Activated CD4-positive, alpha-beta T cell treated with anti-CD3 and anti-CD28 coated beads, Interleukin-2, amount 50 U/mL, for 16 hours (primary cell): ENCODE data around the gene MUC2.
A peak's percentile ranks its signal among the peaks of the same experiment; 100 is the strongest.

Source experiments
- DNase-seq: peaks from one replicate; pipeline ENCODE4 v3.0.0-alpha.2; 2020

Gene MUC2

DNA sequence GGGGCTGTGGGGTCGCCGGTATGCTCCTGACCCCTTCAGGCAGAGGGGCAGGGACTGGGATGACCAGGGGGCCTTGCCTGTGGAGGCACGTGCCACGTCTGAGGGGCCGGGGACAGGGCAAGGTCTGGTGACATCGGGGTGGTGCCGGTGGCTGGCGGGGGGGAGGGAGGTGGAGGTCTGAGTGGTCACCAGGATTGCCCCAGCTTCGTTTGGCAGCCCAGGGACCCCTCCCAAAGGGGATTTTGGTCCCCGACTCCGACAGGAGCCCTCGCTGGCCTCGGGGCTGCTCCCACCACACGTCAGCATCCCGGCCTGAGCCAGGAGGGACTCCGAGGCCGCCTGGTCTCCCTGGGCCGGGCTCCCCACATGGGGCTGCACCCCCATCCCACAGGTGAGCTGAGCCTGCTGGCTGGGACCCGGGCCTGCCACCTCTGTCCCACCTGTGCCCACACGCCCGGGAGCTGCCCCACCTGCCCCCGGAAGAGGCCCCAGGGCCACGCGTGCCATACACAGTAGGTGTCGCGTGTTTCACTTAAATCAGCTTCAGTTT, 37.1 kb upstream of the MUC2 start:
- DNase-seq, result no peak

DNA sequence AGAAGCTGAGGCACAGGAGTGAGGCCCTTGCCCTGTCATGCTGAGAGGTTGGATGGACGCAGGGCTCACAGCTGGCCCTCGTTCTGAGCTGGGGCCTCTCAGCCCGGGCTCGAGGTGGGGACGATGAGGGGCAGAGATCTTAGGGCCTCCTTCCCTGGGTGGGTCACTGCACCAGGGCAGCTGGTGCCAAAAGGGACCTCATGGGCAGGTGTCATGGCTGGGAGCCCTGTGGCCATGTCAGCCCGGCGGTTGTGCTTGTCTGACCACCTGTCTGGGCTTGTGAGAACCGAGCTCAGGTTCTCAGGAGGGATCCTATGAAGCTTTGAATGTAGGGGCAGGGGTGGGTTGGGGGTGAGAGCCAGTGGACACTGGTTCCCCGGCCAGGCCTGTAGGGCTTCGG, 36.3 kb upstream of the MUC2 start:
- no peak for DNase-seq

DNA sequence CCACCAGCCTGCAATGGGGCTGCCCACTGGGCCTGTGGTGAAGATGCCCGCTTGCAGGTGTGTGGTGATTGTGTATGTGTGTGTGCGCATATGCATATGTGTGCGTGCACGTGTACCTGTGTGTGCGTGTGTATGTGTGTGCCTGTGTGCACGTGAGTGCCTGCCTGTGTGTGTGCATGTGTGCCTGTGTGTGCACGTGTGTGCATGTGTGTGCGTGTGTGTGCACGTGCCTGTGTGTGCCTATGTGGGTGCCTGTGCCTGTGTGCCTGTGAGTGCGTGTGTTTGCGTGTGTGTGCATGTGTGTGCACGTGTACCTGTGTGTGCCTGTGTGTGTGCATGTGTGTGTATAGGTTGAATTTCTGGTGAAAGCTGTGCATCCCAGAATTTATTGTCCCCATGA, 35.8 kb upstream of the MUC2 start:
- no peak for DNase-seq

DNA sequence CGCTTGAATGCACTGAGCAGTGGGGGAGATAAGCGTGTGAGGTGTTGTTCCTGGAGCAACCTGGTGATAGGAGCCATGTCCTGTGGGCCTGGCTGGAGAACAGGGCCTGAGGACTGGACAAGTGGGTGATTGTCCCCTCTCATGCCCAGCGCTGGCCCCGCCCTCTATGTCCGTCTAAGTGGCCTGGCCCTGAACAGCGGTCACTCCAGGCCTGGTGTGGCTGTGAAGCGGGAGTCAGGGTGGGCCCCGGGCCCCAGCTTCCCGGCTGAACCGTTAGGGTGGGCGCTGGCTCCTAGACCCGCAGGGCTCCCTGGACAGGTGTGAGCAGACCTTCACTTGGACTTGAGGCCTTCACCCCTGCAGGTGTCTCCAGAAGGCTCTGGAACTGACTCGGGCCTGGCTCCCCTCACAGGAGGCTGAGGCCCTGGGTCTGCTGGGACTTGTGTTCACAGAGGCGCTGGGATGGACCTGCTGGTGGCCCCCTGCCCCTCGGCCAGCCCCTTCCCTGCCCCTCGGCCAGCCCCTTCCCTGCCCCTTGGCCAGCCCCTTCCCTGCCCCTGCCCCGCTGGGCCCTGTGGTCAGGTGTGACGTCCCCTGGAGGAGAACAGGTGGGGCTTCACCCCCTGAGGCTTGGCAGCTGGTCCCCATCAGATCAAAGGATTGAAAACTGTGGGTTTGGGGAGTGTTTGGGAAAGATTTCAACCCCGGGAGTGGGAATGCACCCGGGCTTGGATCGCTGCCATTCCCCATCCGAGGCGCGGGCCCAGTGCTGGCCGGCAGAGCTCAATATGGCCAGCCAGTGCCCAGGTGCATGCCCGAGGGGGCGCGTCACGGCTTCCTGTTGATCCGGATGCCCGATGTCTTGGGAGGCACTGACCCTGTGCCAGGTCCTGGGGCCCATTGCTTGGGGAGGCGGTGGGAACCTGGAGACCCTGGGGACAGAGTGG, 34.9 kb upstream of the MUC2 start:
- DNase-seq, result no peak

DNA sequence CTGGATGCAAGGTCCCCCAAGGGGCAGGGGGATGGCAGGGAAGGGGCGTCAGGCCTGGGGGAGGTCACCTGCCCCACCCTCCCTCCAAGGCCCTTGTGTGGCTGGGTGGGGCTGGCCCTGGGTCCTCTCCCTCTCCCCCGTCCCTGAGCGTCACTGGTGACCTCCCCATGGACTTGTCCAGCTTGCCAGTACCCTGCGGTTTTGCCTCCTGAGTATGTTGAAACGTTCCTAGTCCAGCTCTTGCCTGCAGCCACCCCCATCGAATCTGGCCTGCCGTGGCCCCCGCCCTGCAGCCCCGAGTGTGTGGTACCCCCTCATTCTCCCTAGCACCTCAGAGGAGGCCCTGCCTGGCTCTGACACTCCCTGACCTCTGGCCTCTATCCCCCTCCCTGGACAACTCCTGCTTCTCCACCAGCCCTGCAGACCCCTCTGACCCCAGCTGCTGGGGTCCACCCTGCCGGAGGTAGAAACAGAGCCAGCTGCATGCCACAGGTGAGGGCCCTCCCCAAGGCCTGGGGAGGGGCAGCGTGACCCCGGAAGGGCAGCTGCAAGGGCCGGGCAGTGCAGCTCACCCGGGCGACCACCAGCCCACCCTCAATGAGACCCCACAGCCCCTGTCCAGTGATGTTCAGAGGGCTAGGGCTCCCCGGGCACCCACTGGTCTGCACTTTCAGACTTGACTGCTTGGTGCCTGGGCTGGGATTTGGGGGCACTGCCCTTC, 34.1 kb upstream of the MUC2 start:
- no peak for DNase-seq

DNA sequence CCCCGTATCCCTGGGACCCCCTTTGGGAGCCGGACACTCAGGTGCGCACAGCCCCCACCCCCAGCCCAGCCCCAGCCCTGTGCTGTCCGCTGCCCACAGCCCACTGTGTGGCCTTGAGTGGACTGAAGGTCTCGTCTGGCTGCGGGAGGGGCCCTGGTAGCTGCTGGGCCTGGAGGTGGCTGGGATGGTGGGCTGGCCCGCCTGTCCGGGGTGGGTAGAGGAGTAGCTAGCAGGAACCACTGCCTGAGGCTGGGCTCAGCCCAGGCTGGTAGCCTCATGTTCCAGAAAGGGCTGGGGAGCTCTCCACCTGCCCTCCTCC, 33.6 kb upstream of the MUC2 start:
- DNase-seq, result no peak

DNA sequence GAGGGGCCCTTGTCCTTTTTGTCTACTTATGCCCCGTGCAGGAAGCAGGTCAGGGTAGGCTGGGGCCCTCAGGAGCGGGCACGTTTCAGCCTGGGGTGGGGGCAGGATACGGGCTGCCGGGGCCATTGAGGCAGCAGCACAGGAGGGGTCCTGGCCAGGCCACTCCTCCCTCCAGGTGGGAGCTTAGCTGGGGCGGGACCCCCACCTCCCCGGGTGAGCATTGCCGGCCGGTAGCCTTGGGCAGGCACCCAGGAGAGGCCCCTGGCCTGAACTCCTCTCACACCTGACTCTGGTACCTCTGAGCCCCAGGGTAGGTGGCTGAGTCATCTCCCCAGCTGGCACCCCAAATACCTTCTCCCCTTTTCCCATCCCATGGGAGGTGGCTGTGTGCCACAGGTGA, 33.2 kb upstream of the MUC2 start:
- no peak for DNase-seq

DNA sequence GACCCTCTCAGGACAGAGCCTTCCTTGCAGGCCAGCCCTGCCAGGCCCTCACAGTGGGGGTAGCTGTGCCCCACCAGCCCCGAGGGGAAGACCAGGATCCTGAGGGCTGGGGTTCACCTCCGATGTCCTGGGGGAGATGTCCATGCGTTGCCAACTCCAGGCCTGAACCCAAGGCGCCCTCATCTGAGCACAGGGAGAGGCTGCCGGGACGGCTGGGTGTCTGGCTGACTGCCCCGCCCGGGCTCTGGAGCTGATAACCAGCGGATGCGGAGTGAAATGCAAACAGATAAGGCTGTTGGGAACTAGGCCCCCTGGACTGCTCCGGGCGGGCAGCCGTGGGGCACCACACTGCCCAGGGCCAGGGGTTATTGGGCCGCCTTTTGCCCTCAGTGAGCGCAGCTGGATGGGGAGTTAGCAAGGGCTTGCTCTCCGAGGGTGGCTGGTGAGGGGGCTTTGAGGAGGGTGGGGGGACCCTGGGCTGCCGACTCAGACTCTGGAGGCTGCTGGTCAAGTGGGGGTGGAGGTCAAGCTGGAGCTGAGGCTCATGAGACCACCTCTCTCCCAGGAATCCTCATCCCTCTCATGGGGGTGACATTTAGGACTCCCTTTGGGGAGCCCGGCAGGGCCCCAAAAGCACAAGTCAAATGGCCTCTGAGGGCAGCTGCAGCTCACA, 32.6 kb upstream of the MUC2 start:
- no peak for DNase-seq

DNA sequence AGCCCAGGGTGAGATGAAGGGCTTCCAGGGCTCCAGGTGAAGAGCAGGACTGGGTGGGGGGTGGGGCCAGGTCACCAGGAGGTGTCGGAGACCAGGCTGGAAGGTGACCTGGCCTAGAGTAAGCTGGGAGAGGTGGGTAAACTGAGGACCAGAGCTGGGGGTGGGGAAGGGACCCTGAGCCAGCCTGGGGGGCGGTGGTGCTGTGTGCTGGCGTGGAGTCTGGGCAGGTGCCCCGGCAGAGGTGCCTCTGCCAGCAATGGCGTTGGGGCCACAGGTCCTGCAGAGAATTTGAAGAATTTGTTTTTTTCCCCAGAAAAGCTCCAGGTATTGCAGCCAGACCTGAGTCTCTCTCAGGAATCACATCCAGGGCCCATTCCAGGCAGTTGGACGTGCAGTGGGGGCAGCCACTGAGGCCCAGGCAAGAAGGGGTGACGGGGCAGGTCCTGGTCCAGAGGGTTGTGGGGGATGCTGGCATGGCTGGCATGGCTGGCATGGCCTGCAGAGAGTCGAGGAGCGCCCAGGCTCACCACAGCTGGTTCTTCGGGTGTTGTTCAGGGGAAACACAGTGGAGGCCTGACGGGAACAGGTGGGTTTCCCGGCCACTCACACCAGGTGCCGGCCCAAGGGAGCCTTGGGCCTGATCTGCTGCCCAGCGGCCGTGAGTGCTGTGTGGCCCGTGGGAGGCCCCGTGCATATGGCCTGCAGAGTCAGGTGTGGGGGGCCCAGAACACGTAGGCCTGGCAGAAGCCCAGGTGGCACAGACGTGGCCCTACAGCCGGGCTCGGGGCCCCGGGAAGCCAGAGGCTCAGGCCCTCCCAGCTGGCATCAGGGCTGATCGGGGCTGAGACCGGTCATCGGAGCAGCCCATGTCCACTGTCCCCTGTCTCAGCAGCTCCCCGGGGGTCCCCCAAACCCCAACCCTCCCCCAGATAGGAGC, 31.8 kb upstream of the MUC2 start:
- no peak for DNase-seq

DNA sequence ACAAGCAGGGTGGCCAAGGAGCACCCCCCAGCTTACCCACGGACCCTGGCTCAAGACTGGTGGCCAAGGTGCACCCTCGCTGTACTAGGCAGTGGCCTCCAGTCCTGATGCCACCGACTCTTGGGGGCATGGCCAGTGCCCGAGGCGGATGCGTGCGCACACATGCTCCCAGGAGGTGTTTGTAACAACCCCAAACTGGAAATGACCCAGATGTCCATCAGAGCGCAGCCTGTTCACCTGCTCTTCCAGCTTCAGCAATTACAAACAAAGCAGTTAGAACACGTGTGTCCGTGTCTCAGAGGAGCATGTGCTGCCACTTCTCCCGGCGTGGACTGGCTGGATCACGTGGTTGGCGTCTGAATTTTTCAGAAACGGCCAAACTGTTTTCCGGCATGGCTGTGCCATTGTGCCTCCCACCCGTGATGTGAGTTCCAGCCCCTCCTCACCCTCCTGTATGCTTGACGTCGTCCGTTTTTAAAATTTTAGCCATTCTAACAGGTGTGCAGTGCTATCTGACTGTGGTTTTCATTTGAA, 31.0 kb upstream of the MUC2 start:
- no peak for DNase-seq

DNA sequence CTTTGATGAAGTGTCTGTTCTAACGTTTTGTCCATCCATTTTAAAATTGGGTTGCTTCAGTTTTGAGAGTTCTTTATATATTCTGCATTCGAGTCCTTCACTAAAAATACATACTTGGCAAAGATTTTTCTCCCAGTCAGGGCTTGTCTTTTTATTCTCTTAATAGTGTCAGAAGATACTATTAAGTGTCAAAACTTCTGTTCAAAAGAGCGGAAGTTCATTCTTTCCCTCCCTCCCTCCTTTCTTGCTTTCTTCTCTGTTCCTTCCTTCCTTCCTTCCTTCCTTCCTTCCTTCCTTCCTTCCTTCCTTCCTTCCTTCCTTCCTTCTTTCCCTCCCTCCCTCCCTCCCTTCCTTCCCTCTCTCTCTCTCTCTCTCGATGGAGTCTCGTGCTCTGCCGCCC, 30.5 kb upstream of the MUC2 start:
- DNase-seq, result no peak

DNA sequence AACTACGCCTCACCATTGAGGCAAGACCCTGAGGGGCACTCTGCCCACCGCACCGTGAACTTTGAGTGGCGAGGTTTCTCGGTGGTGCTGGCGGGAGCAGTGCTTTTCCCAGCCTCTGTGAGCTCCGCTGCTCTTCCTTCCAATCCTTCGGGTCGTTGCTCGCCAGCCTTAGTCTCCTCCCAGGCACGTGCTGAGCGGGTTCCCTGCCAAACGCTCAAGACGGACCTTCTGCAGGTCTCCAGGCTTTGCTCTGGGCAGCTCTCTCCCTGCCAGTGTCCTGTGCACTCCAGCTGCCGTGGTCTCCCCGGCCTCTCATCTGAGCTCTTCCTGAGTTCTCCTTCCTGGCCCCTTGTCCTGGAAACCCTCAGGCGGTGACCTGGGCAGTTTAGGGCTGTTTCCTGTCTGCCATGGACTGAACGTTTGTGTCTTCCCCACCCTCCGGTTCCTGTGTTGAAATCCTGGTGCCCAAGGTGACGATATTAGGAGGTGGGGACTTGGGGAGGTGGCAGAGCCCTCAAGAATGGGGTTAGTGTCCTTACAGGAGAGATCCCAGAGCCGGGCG, 27.0 kb upstream of the MUC2 start:
- no peak for DNase-seq

DNA sequence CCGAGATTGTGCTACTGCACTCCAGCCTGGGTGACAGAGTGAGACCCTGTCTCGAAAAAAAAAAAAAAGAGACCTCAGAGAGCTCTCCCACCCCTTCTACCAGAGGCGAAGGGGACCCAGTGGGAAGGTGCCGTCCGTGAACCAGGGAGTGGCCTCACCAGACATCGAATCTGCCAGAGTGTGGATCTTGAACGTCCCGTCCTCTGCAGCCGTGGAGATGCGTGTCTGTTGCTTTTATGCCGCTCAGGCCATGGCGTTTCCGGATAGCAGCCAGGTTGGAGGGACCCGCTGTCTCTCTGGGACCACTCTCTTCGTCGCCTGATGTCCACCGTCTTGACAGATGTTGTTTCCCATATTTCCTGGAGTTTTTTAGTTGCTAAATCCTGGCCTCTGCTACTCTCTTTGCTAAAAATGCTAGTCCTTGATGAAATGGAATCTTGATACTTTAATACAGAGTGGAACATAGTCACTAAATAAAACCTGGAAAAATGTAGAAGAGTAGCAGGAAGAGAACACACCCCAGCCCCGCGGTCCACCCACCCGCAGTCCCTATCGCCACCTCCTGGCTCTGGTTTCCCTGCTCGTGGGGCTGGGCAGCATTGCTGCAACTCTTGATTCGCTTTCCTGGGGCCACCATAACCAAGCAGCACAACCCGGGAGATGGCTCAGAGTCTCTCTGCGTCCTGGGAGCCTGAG, 26.2 kb upstream of the MUC2 start:
- DNase-seq, result no peak

DNA sequence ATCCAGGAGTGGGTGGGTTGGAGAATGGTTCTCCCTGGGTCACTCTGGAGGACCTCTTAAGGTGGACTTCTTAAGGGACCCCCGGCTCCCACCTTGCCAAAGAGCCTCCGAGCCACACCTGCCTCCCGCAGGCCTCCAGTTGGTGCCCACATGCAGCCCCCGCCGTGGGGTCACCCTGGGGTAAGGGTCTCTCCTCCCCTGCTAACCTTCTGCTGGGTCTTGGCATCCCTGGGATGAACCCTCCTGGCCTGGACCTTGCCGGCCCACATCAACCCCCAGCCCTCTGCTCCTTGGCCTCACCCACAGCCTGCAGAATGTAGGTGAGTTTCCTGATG, 25.6 kb upstream of the MUC2 start:
- DNase-seq, result no peak

DNA sequence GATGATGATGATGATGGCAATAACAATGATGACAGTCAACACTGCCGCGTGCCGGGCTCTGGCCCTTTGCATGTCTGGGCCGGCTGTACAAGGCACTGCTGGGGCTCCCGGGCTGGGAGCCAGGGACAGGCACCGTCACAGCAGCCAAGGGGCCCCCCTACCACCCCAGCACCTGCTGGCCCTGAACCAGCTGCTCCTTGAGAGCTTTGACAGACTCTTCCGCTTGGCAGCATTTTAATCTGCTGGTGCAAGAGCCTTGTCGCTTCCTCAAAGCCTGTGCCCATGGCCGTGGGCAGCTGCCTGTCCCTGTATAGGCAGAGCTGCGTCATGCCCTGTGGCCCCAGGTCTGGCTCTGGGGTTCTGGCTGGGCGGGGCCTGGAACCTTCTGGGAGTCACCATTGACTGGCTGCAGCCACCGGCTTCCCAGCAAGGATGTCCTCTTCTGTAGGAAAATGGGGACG, 25.2 kb upstream of the MUC2 start:
- DNase-seq, result no peak

DNA sequence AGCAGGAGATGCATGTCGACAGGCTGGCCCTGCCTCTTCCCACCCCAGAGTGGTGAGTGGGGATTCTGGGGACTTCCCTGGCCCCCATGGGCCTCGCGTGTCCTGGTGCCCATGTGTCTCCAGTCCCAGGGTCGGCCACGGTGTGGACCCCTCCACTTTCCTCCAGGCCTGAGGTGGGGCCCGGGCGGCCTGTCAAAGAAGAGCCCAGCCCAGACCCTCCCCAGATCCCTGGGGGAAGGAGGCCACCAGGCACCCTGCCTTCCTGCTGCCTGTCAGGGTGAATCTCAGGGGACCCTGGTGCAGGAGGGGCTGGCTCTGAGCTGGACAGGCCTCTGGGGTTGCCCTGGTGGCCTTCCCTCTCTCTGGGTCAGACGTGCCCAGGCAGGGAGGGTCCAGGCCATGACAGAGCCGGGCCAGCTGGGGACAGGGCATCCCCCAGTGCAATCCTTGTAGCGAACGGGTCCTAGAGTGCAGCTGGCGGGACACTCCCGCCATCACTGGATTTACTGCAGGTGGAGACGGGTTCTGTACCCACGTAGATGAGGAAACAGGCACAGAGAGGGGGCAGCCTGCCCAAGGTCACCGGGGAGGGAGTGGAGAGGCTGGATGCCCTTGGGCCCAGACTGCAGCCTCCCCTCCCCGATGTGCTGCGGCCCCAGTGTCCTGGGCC, 24.6 kb upstream of the MUC2 start:
- DNase-seq, result no peak

DNA sequence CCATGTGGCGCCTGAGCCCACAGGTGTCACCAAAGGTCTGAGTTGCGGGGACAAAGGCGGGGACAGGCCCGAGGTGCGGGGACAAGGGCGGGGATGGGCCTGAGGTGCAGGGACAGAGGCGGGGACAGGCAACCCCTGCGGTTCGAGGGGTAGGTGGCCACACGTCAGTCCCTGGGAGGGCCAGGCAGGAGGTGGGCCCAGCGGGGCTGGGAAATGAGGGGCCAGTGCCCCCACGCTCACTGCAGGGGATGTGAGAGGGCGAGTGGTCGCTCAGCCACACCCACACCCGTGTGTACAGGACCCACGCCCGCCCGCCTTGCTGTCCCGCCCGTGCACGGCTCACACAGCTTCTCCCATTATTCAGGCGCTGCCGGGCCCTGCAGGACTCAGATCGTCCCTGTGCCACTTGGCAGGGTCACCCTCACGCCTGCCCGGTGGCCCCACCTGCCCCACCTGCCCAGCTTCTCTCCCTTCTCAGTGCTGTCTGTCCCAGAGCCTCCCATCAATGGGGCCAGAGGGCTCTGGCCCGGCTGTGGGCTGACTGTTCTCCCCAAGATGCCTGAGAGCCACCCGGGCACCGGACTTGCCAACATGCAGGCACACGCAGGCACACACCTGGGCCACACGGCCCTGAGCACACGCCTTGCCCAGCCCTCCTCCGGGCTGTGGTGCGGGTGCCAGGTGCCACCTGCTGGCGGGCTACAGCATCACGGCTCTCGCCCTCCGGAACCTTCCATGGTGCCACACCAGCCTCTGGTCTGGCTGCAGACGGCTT, 23.9 kb upstream of the MUC2 start:
- peak; percentile 76 for DNase-seq

DNA sequence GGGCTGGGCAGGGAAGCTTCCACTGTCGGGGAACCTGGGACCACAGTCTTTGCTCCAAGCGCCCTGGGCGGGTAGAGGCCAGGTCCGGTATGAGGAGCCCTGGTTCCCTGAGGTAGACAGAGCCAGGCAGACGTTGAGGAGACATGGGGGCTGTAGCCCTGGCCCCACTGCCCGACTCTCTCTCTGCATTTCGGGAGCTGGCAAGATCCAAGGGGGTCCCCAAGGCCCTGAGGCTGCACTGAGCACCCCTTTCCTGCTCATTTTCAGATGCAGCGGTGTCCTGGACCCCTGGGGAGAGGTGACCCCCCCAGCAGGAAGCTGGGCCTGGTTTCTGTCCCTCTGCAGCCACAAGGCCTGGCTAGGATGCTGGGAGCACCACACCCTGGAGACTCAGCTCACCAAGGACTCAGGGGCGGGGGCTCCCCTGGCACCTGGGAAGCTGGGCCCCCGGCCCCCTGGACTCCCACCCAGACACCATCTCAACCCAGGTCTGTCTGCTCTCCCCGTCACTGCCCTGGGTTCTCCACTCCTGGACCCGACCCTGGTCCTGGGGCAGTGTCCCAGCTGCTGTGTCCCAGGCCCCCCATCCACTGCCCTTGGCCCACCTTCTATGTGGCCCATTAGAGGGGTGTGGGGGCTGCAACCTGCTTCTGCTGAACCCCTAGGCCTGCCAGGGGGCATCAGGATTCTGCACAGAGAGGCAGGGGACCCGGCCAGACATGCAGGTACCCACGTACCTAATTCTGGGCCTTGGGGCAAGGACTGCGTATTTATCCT, 23.1 kb upstream of the MUC2 start:
- DNase-seq, result no peak
